Esophagus squamous epithelium (tissue), 4 donors: Measurements from ENCODE around the gene CARD8.

Experiments used
- POLR2A ChIP-seq, 4 donors: fragments of 450-650 bp; IDR thresholded peaks; one replicate each; pipeline ENCODE4 v1.6.1; 2017; ENCODE audit warnings: antibody characterized with exemption in 4 of 4, mild to moderate bottlenecking in 4 of 4, moderate library complexity in 3 of 4
- TF ChIP-seq, protein P1 (sequence below), 6 experiments: fragments of 450-650 bp in 4 of 6; fragments of 200-600 bp in 2 of 6; sonication (generic) in 2 of 6; IDR thresholded peaks; one replicate each; pipeline ENCODE4 v1.5.1; 2016 to 2019; ENCODE audit warnings: antibody characterized with exemption in 6 of 6, mild to moderate bottlenecking in 4 of 6, moderate library complexity in 4 of 6

DNA sequence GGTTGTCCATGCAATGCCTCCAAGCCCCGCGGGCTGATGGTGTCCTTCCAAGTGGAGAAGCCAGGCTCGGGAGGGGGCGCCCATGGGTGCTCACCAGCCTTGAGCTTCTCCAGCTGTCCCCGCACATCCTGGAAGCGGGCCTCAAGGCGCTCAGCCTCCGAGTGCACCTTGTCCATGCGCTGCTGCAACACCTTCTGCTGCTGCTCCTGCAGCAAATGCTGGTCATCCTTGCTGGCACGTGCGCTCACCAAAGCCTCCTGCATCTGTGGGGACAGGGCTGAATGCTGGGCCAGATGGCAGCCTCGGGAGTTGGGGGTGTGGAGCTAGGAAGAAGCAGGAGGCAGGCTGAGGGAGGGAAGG lies 46.9 kb upstream of the CARD8 start:
- TF ChIP-seq, protein P1, sequence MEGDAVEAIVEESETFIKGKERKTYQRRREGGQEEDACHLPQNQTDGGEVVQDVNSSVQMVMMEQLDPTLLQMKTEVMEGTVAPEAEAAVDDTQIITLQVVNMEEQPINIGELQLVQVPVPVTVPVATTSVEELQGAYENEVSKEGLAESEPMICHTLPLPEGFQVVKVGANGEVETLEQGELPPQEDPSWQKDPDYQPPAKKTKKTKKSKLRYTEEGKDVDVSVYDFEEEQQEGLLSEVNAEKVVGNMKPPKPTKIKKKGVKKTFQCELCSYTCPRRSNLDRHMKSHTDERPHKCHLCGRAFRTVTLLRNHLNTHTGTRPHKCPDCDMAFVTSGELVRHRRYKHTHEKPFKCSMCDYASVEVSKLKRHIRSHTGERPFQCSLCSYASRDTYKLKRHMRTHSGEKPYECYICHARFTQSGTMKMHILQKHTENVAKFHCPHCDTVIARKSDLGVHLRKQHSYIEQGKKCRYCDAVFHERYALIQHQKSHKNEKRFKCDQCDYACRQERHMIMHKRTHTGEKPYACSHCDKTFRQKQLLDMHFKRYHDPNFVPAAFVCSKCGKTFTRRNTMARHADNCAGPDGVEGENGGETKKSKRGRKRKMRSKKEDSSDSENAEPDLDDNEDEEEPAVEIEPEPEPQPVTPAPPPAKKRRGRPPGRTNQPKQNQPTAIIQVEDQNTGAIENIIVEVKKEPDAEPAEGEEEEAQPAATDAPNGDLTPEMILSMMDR (IDR thresholded peaks at IDR 0.05): no peak
- TF ChIP-seq POLR2A (IDR thresholded peaks at IDR 0.05): no peak
